ENCODE measurements around the gene RPRD1A.
A peak's percentile ranks its signal among the peaks of the same experiment; 100 is the strongest.
"Not testable (repeated sequence)": the region's sequence is repeated elsewhere in the genome, so short reads cannot be mapped to it uniquely, and the experiment has no call there.

RPRD1A gene, protein sequence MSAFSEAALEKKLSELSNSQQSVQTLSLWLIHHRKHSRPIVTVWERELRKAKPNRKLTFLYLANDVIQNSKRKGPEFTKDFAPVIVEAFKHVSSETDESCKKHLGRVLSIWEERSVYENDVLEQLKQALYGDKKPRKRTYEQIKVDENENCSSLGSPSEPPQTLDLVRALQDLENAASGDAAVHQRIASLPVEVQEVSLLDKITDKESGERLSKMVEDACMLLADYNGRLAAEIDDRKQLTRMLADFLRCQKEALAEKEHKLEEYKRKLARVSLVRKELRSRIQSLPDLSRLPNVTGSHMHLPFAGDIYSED

DNA sequence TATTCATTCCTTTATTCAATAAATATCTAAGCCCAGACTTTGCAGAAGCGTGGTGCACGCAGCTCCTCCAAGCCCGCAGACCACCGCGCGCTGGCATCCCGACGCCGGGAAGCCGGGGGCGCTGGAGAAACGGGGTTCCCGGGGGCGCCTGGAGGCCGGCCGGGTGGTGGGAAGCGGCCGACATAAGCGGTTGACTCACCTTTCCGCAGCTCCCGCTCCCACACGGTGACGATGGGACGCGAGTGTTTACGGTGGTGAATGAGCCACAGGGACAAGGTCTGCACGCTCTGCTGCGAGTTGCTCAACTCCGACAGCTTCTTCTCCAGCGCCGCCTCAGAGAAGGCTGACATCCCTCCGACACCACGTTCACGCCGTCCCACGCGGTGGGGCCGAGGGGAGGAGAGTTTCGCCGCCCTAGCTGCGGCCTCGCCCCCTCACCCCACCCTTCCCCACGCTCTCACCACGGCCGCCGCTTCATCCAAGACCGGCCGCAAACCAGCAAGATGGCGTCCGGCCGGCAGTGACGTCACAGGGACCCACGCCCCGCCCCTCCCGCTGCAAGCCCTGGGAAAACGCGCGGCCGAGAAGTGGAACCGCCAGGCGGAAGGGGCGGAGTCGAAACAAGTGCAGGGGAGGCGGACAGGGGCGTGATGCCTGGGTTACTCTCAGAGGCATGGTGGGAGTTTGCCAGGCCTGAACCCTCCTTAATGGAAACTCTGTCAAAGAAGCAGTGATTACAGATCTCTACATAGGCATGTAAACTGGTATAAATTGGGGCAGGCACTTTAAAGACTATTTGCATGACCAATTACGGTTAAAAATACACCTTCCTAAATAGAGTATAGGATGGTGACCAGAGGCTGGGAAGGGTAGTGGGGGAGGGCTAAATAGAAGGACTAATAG is at the start of gene RPRD1A:
Gene RPRD1A, minus strand, starts transcription at position 505 of the 903 bp plus-strand sequence. Its CDS starts 155 bp downstream, at position 350.
- DNase-seq (ENCODE audit: low spot score): peak; percentile 93

DNA sequence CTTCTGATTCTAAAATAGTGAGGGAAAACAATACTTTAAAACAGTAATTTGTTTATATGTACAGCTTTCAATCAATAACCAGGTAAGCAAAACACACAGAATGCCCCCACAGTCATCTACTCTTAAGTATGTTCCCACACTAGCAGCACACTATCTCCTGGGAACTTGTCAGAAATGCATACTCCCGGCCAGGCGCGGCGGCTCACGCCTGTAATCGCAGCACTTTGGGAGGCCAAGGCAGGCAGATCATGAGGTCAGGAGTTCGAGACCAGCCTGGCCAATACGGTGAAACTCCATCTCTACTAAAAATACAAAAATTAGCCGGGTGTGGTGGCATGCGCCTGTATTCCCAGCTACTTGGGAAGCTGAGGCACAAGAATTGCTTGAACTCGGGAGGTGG is 49.4 kb upstream of the RPRD1A start:
- not testable (repeated sequence) for DNase-seq (ENCODE audit: low spot score)

DNA sequence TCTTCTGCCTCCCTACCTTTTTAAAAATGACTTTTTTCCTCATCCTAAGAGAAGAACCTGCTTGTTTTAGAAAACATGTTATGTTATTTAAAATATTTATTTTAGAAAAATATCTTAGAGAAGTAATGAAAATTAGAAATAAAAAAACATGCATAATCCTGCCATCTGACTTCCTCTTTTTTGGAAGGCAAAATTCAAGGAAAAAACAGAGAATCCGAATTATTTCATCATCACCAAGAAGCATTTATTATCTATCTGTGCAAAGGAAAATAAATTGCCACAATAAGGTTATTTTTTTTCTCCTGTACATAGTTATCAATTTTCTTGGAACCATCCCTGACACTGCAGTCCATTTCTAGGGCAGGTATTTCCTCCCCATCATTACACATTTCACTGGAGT is 47.4 kb upstream of the RPRD1A start:
- DNase-seq (ENCODE audit: low spot score): no peak

DNA sequence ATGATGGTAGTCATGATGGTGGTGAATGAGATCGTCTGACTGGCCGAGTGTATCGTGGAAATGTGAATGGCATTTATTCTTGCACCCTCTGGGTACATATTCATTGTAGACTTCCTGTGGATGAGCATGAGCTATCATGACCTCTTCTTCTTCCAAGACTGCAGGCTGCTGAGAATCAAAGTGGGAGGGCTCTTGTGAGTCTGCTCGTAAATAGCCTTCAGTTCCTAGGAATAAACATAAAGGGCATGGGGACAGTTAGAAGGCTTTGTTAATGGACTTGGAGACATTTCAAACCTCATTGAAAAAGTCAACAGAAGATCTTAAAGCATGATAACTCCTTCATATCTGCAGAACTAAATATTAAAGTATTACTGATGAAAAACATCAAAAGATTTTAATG is 46.9 kb upstream of the RPRD1A start:
- DNase-seq (ENCODE audit: low spot score): no peak

DNA sequence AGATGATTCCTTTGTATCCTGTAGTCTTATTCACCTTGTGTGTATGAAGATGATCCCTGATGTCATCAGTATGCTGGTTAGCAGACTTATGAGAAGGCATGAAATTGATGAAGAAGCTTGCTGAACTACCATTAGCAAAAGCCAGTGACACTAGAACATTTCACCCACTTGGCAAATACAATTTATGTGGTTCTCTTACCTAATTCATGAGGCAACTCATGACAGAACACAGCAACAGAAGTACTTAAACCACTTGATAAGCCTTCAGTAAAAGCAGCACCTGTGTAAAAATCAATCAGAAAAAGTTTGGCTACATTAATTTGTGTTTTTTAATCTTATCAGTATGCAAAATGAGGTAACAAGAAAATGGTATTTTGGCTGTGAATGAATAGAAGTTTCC is 44.9 kb upstream of the RPRD1A start:
- no peak for DNase-seq (ENCODE audit: low spot score)

DNA sequence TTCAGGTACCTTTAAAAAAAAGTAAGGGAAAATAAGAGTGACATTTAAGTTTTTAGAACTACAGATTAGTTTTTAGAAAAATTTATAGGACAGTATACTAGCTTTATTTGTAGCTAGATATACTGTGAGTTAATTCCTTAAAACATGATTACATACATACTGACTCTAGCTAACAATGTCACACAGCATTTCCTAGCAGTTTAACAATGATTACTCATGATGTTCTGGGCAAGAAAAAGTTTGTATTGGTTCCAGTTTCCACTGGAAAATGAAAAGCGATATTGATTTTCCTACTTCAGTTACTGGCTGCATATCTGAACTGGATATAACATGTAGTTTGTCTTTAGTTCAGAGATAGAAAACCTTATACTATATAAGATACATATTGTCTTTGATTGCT is 42.4 kb upstream of the RPRD1A start:
- no peak for DNase-seq (ENCODE audit: low spot score)

DNA sequence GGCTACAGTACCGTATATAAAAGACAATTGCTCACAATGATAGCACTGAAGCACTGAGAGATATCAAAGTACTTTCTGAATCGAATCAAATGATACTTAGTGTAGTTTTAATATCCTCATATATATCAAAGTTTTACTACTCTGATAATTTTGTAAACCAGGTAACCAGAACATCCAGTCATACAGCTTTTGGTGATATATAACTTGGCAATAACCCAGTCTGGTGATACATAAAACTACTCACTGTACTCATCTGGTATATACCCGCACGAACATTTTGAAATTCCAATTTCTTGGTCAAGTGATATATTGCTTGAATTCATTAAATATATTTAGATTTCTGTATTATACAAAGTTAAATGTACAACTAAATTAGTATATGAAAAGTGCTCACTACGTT is 41.2 kb upstream of the RPRD1A start:
- no peak for DNase-seq (ENCODE audit: low spot score)

DNA sequence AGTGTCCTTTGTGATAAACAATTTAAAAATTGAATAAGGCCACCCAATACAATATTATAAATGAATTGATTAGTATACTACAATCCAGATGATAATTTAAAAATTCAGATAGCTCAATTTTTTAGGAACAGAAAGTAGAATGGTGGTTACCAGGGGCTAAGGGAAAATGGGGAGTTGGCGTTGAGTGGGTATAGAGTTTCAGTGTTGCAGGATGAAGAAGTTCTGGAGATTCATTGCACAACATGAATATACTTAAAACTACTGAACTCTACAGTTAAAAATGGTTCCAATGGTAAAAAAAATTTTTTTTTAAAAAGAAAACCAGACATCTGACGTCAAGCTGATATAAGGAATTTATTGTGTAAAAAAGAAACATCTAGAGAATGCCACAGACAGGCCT is 40.8 kb upstream of the RPRD1A start:
- no peak for DNase-seq (ENCODE audit: low spot score)

DNA sequence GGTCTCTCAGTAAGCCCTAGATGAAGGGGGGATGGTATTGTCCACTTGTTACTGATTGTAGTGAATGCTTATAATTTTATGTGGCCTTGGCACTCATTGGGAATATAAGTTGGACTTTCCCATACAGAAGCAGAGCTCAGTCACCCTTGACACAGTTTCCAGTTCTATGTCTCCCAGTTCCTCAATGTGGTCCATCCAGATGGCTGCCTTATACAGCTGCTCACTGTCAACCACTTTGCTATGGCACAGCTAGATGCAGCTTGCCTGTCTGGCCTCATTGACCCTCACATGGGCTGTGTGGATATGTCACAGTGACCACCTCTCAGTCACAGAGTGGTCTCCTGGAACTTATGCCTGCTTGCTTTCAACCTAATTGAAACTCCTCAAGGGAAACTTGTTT is 40.1 kb upstream of the RPRD1A start:
- no peak for DNase-seq (ENCODE audit: low spot score)

DNA sequence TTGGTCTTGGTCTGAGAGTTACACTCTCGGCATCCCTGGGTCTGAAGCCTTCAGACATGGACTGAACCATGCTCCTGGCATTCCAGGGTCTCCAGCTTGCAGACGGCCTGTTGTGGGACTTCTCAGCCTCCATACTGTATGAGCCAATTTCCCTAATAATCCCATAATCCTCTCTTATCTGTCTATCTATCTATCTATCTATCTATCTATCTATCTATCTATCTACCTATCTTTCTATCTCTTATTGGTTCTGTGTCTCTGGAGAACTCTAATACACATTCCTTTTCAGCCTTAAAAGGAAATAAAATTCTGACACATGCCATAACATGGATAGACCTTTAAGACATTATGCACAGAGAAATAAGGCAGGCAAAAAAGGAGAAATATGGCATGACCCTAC is 37.4 kb upstream of the RPRD1A start:
- DNase-seq (ENCODE audit: low spot score): no peak

DNA sequence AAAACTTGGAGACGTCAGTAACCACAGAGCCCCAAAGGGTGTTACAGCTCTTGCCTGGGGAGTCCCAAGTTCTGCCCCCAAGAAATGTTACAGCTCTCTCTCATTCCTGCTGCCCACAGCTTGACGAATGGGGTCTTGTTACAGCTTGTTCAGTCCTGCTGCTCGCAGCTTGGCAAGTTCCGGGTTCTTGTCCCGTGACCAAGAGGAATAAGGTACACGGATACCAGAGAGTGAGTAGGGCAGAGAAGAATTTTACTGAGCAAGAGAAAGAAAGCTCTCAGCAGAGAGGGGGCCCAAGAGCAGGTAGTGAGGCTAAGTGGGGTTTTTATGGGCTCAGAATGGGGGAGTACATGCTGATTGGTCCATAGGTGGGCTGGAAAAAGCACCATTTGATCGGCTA is 34.6 kb upstream of the RPRD1A start:
- no peak for DNase-seq (ENCODE audit: low spot score)

DNA sequence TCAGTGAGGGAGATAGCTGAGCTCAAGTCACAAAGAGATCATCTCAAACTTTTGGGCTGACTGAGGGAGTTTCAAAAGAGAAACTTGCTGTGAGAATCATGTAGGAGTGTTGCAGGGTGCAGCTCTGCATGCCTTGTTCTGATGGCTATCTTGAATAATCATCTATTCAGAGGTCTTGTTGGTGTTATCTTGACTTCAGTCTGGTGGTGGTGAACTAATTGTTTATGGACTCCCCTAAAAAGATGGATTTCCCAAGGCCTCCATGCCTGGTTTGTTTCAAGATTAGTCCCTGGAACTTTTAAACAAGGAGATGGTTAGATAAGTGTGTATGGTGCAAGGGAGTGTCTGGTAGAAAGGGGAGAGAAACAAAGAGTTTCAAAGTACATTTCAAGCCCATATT is 32.0 kb upstream of the RPRD1A start:
- no peak for DNase-seq (ENCODE audit: low spot score)

DNA sequence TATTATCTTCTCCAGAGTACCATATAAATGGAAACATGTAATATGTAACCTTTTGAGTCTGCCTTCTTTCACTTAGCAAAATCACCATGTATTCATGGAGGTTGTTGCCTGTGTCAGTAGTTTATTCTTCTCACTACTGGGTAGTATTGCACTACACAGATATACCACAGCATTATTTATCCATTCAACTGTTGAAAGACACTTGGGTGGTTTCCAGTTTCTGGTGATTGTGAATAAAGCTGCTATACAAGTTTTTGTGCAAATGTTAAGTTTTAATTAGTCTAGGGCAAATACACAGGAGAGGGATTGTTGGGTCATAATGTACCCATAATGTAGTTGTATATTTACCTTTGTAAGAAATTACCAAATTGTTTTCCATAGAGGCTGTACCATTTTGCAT is 29.6 kb upstream of the RPRD1A start:
- no peak for DNase-seq (ENCODE audit: low spot score)

DNA sequence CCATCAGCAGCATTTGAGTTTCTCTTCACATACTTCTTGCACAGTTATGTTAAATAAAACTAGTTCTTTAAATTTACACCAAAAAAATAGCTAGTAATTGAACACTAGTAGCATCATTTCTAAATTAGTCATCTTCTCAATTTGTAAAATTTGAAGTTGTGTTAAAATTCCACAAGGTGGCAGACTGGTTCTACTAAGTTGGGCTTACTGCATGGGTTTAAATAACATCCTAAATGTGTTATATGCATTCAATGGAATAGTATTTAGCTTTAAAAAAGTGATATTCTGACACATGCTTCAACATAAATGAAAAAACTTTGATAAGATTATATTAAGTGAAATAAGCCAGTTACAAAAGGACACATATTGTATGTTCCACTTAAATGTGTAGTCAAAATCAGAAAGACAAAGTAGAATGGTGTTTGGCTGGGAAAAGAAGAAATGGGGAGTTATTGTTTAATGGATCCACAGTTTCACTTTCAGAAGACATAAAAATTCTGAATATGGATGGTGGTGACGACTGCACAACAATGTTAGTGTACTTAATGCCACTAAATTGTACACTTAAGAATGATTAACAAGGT is 28.7 kb upstream of the RPRD1A start:
- DNase-seq (ENCODE audit: low spot score): peak; percentile 32

DNA sequence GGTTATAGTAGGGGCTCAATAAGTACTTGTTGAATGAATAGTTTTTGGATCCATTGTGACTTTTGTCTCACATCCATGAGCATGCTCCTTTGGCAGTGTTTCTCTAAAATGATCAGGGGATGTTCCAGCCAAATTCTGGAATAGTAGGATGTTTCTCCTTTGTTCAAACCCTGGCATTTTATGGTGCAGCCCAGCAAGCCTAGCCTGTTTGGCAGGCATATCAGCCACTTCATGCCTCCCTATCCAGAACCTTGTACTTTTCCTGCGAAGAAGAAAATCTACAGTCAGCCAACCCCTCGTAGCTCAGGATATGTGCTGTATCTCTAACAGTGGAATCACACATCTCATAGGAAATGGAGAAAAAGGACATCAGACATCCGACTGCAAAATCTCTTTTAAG is 27.1 kb upstream of the RPRD1A start:
- DNase-seq (ENCODE audit: low spot score): no peak

DNA sequence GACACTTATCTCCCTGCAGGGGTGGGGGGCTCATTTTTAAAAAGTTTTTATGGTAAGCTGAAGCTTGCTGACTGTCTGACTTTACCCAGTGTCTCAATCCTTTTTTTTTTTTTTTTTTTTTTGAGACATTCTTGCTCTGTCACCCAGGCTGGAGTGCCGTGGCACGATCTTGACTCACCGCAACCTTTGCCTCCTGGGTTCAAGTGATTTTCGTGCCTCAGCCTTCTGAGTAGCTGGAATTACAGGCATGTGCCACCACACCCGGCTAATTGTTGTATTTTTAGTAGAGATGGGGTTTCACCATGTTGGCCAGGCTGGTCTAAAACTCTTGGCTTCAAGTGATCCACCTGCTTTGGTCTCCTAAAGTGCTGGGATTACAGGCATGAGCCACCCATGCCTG is 24.8 kb upstream of the RPRD1A start:
- not testable (repeated sequence) for DNase-seq (ENCODE audit: low spot score)

DNA sequence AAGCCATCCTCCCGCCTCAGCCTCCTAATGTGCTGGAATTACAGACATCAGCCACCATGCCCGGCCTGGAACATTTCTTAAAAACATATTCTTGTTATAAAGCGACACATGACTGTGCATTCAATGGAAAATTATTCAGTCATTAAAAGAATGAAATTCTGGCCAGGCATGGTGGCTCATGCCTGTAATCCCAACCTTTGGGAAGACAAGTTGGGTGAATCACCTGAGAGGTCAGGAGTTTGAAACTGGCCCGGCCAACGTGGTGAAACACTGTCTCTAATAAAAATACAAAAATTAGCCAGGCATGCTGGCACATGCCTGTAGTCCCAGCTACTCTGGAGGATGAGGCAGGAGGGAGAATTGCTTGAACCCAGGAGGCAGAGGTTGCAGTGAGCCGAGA is 21.6 kb upstream of the RPRD1A start:
- DNase-seq (ENCODE audit: low spot score): no peak

DNA sequence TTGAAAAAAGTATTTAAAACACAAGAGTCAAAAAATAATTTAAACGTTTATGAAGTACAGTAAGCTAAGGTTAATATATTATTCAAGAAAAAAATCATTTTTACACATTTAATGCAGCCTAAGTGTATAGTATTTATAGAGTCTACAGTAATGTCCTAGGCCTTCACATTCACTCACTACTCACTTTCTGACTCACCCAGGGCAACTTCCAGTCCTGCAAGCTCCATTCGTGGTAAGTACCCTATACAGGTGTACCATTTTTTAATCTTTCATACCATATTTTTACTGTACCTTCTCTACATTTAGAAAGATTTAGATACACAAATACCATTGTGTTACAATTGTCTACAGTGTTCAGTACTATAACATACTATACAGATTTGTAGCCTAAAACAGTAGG is 20.9 kb upstream of the RPRD1A start:
- no peak for DNase-seq (ENCODE audit: low spot score)

DNA sequence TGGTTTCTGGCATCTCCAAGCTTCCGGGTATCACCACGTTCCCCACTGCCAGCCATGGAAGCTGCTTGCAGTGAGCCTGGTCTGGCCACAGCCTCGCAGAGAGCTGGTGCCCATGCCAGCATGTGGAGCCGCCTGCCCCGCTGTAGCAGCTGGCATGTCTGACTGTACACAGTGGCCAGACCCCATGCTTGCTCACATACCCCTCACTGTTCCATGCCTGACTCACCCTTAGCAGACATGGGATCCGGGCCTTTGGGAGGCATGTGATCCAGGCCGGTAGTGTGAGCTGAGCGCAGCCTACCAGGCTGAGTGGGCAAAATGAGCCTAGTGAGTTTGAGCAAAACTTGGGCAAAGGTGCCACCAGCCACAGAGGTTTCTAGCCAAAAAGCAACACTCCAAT is 18.8 kb upstream of the RPRD1A start:
- DNase-seq (ENCODE audit: low spot score): no peak

DNA sequence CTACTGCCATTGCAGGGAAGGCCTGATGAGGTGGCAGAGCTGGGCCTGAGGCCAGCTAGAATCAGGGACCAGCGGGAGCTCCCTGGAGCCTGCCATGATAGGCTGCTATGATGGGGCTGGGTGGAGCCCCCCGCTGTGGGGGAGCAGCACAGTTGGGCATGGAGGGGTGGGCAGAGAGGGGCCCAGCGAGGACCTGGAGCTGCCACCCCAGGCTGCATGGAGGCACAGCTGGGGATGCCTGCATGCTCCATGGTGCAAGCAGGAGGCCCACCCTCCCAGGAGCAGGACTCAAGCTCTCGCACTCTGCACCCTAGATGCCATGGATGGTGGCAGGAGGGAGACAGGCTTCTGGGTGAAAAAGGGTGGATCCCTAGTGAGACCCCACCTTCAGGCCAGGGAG is 17.8 kb upstream of the RPRD1A start:
- no peak for DNase-seq (ENCODE audit: low spot score)

DNA sequence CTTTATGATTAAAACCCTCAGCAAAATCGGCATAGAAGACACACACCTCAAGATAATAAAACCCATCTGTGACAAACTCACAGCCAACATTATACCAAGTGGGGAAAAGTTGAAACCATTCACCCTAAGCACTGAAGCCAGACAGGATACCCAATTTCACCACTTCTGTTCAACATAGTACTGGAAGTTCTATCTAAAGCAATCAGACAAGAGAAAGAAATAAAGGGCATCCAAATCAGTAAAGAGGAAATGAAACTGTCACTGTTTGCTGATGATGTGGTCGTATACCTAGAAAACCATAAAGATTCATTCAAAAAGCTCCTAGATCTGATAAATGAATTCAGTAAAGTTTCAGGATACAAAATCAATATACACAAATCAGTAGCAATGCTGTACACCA is 16.4 kb upstream of the RPRD1A start:
- no peak for DNase-seq (ENCODE audit: low spot score)

DNA sequence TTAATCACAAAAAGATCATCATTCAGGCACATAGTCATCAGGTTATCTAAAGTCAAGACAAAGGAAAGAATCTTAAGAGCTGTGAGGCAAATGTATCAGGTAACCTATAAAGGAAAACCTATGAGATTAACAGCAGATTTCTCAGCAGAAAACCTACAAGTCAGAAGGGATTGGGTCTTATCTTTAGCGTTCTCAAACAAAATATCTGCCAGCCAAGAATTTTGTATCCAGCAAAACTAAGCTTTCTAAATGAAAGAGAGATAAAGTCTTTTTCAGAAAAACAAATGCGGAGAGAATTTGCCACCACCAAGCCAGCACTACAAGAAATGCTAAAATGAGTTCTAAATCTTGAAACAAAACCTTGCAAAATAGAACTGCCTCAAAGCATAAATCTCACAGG is 13.8 kb upstream of the RPRD1A start:
- DNase-seq (ENCODE audit: low spot score): not testable (repeated sequence)

Measured in COLO829 (cell line).